ENCODE results near the gene PRKCSH. TPM values are rescaled to one million over a fixed set of nuclear protein-coding genes. Genes with fewer than 3 reads are reported as not detected.

Gene PRKCSH
- total RNA-seq, 2 experiments from 2014 or later: 95.6 to 271 TPM

DNA sequence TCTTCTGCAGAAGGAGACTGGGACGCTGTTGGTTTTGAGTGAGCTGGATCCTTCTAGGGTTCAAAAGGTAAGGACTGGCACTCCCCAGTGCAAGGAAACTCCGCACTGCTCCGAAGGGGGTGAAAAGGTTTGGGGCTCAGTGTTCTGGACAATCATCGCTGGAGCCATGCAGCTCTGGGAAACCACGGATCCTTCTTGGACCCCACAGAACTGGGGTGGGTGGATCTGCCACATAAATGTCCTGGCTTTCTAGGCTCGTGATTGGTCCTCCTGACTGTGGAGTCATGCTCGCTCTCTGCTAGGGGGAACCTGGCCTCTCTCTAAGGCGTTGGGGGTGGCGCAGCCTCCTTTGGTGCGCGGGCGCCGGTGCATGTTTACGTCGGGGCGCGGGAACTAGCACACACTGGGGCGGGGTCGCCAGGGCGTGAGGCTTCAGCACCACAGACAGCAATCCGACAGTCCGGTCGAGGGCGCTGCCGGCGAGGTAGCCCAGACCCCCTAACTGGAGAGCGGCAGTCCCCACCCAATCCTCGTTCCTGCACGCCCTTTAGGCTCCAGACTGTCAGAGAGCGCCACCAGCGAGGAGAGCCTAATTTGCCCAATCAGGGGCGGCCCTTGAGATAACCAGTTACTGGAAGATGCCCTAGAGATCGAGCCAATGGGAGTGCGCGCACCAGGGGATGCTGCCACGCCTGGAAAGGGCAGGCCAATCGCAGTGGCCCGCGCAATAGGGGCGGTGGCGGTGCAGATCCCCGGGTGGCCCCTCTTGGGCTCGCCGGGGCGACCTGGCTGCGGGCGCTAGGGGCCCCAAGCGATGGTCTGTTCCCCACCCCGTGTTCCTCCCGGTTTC, 46.3 kb downstream of the PRKCSH start:
- peak overlapping the region; percentile 73; the same call in 1 of the 2 replicates for H2AFZ ChIP-seq (ENCODE audit: low read length)

GRCh38 chr19:11482384-11483050, 47.1 kb downstream of the PRKCSH start:
- intact Hi-C loops (cut with micrococcal nuclease; ENCODE audit: unreplicated experiment): loop anchor here (1.0 to 2.0 kb wide), 4 partner anchors 30 to 190 kb away; partner anchors contain the start of gene ECSIT
- TF ChIP-seq EZH2phosphoT487 (IDR thresholded peaks at IDR 0.05; ENCODE audit: borderline replicate concordance, low read depth, low read length): no peak
- TF ChIP-seq CTCF (conservative IDR thresholded peaks at IDR 0.05; ENCODE audit: low read length): peak; percentile 89

More for the DNA sequence above, 46.3 kb downstream of the PRKCSH start:
- Histone ChIP-seq H3K9me3 (ENCODE audit: low read length) (no peaks in the 10 kb centered on the region), H4K20me1 (ENCODE audit: insufficient read depth, low read length) (no peaks in the 10 kb centered on the region), H3K4me1 (ENCODE audit: insufficient read depth, low read length, poor library complexity, severe bottlenecking) (peaks cover 23% of the 10 kb centered on the region), H3K79me2 (ENCODE audit: insufficient read depth, low read depth, low read length) (no peaks in the 10 kb centered on the region), H3K27ac (ENCODE audit: low read depth, low read length, poor library complexity, severe bottlenecking) (peak overlapping the region; percentile 65), H3K9me2 (ENCODE audit: insufficient read depth, low read length) (no peaks in the 10 kb centered on the region), H3K4me2 (ENCODE audit: low read length) (peak overlapping the region; percentile 74), H3K4me3 (ENCODE audit: low read depth, low read length, poor library complexity, severe bottlenecking) (peak overlapping the region; percentile 65), H3K36me3 (ENCODE audit: insufficient read depth, low read length) (0 out of 2 replicates have a peak, but pooled peaks cover 5% of the 10 kb centered on the region)
- BruUV-seq (replicated peaks): no TSS peak
- TF ChIP-seq EZH2phosphoT487 (IDR thresholded peaks at IDR 0.05; ENCODE audit: borderline replicate concordance, low read depth, low read length) (no peak), CTCF (conservative IDR thresholded peaks at IDR 0.05; ENCODE audit: low read length) (no peak)
- intact Hi-C loops (cut with micrococcal nuclease; ENCODE audit: unreplicated experiment): loop anchor here (1.0 to 2.0 kb wide), 4 partner anchors 29 to 189 kb away; partner anchors contain the start of gene ECSIT
- DNase-seq (ENCODE audit: low spot score): peak; percentile 93
- POLR2A ChIA-PET: interaction anchor here (1.1 to 1.4 kb wide), 3 partner anchors 98 to 105 kb away, joined by 5 to 8 read pairs (median 7); partner anchors contain the start of gene EPOR
- CTCF ChIA-PET (ENCODE audit: unreplicated experiment): interaction anchor here (1.2 to 1.6 kb wide), 4 partner anchors 30 to 105 kb away, joined by 6 to 11 read pairs (median 8); no protein-coding TSS in a partner anchor

More at GRCh38 chr19:11482384-11483050, 47.1 kb downstream of the PRKCSH start:
- Histone ChIP-seq H3K27ac (ENCODE audit: low read depth, low read length, poor library complexity, severe bottlenecking) (peak overlapping the region; percentile 65), H3K36me3 (ENCODE audit: insufficient read depth, low read length) (0 out of 2 replicates have a peak, but pooled peaks cover 5% of the 10 kb centered on the region), H3K9me2 (ENCODE audit: insufficient read depth, low read length) (no peaks in the 10 kb centered on the region), H3K4me1 (ENCODE audit: insufficient read depth, low read length, poor library complexity, severe bottlenecking) (peaks cover 23% of the 10 kb centered on the region), H2AFZ (ENCODE audit: low read length) (peak overlapping the region; percentile 73), H3K79me2 (ENCODE audit: insufficient read depth, low read depth, low read length) (no peaks in the 10 kb centered on the region), H3K9me3 (ENCODE audit: low read length) (no peaks in the 10 kb centered on the region), H4K20me1 (ENCODE audit: insufficient read depth, low read length) (no peaks in the 10 kb centered on the region), H3K4me3 (ENCODE audit: low read depth, low read length, poor library complexity, severe bottlenecking) (peak overlapping the region; percentile 65), H3K4me2 (ENCODE audit: low read length) (peak overlapping the region; percentile 74)
- POLR2A ChIA-PET: interaction anchor here (0.8 to 1.4 kb wide), 4 partner anchors 99 to 136 kb away, joined by 4 to 8 read pairs (median 6); partner anchors contain the start of genes CCDC159 and EPOR
- BruUV-seq (replicated peaks): no TSS peak
- DNase-seq (ENCODE audit: low spot score): peak; percentile 95
- CTCF ChIA-PET (ENCODE audit: unreplicated experiment): interaction anchor here (0.9 to 1.6 kb wide), 5 partner anchors 30 to 106 kb away, joined by 3 to 11 read pairs (median 7); no protein-coding TSS in a partner anchor
